LNCaP clone FGC (cell line): ENCODE results near the gene SLC2A14.
"Not testable (repeated sequence)": the region's sequence is repeated elsewhere in the genome, so short reads cannot be mapped to it uniquely, and the experiment has no call there.

Experiments used
- DNase-seq: peaks from one replicate; pipeline ENCODE4 v3.0.0-alpha.2; 2011; ENCODE audit warnings: low read depth
- H3K4me3 ChIP-seq: 2 replicates; pipeline ENCODE4 v1.5.1; 2011; ENCODE audit warnings: mild to moderate bottlenecking, low read depth, low read length, control low read depth
- CTCF ChIP-seq: IDR thresholded peaks from 2 replicates; pipeline ENCODE4 v1.5.1; 2012; ENCODE audit warnings: mild to moderate bottlenecking; ENCODE audit not compliant: control insufficient read depth, insufficient read depth; ENCODE audit errors: extremely low read depth

Gene SLC2A14

GRCh38 chr12:7872566-7873319, at the start of gene SLC2A14:
Gene SLC2A14 (minus strand): TSS chr12:7872915. CDS start chr12:7869880, 3,035 bp downstream.
- no peak for TF ChIP-seq CTCF
- no peak for DNase-seq
- no peak within 1 kb of the TSS for H3K4me3 ChIP-seq

GRCh38 chr12:7921181-7921580, 48.5 kb upstream of the SLC2A14 start:
- DNase-seq, H3K4me3 ChIP-seq: not testable (repeated sequence)

- H3K4me3 ChIP-seq, DNase-seq: not testable (repeated sequence)
Measured at GRCh38 chr12:7918268-7918590, 45.5 kb upstream of the SLC2A14 start.

- TF ChIP-seq CTCF: no peak
- no peak for DNase-seq
- H3K4me3 ChIP-seq: no peak overlapping the region
Measured at GRCh38 chr12:7917392-7918267, 44.9 kb upstream of the SLC2A14 start.

GRCh38 chr12:7916936-7917335, 44.2 kb upstream of the SLC2A14 start:
- no peak for DNase-seq
- no peak for TF ChIP-seq CTCF
- H3K4me3 ChIP-seq: no peak overlapping the region

GRCh38 chr12:7915661-7916403, 43.1 kb upstream of the SLC2A14 start:
- no peak for DNase-seq
- no peak for TF ChIP-seq CTCF
- no peak overlapping the region for H3K4me3 ChIP-seq

GRCh38 chr12:7910106-7910505, 37.4 kb upstream of the SLC2A14 start:
- not testable (repeated sequence) for DNase-seq

GRCh38 chr12:7907009-7907408, 34.3 kb upstream of the SLC2A14 start:
- peak; percentile 75 for DNase-seq
- H3K4me3 ChIP-seq: no peak overlapping the region
- peak; percentile 33 for TF ChIP-seq CTCF

More at GRCh38 chr12:7910106-7910505, 37.4 kb upstream of the SLC2A14 start:
- H3K4me3 ChIP-seq: not testable (repeated sequence)

- H3K4me3 ChIP-seq, DNase-seq: not testable (repeated sequence)
Measured at GRCh38 chr12:7906303-7906702, 33.6 kb upstream of the SLC2A14 start.

- not testable (repeated sequence) for H3K4me3 ChIP-seq, DNase-seq
Measured at GRCh38 chr12:7905600-7906125, 32.9 kb upstream of the SLC2A14 start.
